HG02852 (cell line): ENCODE results near the gene SETDB1.
"Not testable (repeated sequence)": the region's sequence is repeated elsewhere in the genome, so short reads cannot be mapped to it uniquely, and the experiment has no call there.

Experiments
- ATAC-seq: cut with Tn5 transposase; IDR thresholded peaks from one replicate; pipeline ENCODE4 v1.9.1; 2021; ENCODE audit warnings: mild to moderate bottlenecking, moderate library complexity; ENCODE audit not compliant: unreplicated experiment

The SETDB1 gene

DNA sequence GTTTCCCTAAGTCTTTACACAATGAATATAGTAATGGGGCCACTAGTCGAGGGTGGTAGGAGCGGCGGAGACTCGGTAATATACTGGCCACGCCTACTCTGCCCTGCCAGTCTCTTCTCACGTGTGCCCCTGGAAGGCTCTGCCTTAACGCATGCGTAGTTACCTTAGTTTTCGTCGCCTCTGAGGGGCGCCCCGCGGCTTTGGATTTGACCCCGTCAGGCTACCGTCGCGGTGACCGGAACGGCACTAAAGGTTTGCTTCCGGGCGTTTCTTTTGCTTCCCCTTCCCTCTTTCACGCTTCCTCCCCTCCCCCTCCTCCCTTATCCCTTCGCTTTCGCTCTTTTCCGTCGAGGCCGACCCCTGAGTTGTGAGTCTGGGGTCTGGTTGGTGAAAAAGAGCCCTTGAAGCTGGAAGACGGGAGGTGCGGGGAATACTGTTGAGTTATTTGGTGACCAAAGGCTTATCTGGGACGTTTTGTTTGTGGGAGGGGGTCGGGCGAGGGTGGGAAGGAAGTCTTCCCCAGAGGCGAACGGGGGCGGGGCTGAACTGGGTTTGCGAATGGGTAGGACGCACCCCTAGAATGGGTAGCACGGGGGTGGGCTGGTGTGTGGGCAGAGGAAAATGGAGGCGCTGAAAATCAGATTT is at the start of gene SETDB1:
Gene SETDB1 (plus strand): TSS at position 267 of the 645 bp plus-strand sequence. CDS start 1,352 bp downstream, outside the sequence.
- peak; percentile 79 for ATAC-seq

DNA sequence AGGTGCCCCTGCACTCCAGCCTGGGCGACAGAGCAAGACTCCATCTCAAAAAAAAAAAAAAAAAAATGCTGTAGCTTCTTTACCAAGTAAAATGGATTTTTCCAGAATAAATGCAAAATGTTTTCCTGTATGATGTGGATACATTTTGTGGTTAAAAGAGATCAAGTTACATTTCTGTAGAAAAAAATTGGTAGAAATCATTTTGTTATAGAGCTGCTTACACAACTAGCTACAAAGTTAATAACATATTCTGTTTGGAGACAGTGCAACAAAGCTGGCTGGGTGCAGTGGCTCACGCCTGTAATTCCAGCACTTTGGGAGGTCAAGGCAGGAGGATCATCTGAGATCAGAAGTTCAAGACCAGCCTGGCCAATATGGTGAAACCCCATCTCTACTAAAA is 47.2 kb upstream of the SETDB1 start:
- ATAC-seq, result not testable (repeated sequence)

DNA sequence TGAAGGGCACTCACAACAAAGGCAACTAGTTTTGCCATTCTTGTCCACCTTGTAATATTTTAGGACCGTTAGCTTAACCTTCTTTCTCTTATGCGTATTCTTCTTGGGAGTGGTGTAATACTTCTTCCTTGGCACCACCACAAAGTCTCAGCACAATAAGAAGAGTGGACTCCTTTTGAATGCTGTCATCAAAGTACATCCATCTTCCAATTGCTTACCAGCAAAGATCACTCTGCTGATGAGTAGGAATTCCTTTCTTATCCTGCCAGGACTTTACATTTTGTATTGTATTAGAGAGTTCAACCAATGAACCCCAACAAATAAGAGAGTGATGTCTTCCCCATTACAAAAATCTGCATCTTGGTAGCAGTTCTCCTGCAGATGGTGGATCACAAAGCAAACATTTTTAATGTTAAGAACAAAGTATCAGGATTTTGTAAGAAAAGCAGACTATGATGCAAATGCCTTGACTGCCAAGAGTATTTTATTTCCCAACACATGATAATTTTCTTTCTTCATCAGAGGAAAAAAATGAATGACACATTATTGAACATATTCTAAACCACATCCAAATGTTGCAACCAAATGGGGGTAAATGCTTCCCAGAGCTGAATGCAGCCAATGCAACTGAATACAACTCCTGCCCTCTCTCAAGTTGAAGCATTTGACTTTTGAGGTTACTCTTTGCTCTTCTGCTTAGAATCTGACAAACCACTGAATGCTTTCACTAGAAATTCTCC is 44.7 kb upstream of the SETDB1 start:
- ATAC-seq, result no peak

DNA sequence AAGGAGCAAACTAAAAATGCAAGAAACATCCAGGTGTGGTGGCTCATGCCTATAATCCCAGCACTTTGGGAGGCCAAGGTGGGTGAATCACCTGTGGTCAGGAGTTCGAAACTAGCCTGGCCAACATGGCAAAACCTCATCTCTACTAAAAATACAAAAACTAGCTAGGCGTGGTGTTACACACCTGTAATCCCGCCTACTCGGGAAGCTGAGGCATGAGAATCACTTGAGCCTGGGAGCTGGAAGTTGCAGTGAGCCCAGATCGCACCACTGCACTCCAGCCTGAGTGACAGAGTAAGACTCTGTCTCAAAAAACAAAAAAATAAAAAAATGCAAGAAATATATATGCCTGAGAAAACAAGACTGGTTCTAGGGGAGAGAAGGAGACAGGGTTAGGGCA is 43.0 kb upstream of the SETDB1 start:
- not testable (repeated sequence) for ATAC-seq

DNA sequence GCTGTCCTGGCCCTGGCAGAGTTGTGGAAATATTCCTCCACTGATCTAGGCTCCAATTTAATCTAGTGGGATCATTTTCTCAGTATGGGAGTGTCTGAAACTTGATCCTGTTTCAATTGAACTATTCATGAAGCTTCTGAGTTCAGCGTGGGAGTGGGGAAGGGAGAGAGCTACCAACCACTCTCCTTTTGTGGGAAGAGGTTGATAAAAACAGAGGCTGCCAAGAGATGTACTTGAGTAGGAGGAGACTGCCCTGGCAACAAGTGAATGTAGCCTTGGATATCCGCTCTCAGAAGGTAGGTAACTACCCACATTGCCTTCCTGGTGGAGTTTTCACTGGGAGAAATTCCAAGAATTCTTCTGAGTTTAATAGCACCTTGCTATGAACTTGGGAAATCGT is 39.1 kb upstream of the SETDB1 start, which contains the start of gene CTXND2:
Gene CTXND2 (plus strand): TSS at position 119 of the 400 bp plus-strand sequence. CDS start 25,179 bp downstream, outside the sequence.
- no peak for ATAC-seq

DNA sequence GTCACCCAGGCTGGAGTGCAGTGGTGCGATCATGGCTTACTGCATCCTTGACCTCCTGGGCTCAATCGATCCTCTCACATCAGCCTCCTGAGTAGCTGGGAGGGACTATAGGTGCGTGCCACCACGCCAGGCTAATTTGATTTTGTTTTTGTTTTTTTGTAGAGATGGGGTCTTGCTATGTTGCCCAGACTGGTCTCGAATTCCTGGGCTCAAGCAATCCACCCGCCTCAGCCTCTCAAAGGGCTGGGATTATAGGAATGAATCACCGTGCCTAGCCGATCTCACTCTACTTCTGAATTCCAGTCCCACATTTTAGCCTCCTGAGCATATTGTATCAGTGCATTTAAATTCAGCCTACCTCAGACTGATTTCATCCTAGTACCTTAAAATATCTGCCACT is 37.4 kb upstream of the SETDB1 start:
- ATAC-seq, result no peak

DNA sequence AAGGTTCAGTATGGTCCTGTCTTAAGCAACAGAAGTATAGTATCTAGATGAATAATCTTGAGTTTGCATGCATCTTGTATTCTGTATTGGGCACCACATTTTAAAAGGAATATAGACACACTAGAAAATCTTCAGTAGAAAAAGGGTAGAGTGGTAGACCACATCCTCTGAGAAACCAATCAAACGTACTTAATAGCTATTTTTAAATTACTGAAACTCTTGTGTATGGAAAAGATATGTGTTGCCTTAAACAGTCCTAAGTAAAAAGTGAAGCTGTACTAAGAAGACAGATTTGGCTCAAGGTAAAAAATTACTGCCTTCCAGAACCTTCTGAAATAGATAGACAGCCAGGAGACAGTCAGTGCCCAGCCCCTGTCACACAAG is 36.1 kb upstream of the SETDB1 start:
- no peak for ATAC-seq

DNA sequence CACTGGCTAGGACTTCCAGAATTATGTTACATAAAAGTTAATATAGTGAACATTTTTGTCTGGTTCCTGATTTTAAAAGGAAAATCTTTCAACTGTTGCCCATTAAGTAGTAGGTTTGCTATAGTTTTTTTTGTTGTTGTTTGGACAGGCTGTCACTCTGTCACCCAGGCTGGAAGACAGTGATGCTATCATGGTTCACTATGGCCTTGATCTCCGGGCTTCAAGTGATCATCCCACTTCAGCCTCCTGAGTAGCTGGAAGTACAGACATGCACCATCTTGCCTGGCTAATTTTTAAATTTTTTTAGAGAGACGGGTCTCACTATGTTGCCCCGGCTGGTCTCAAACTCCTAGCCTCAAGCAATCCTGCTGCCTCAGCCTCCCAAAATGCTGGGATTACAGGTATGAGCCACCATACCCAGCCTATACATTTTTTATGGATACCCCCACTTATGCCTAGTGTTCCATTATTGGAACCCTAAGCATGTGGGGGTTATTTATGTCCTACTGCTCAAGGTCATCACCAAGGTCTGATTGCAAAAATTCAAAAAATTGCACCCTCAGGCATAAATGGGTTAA is 32.7 kb upstream of the SETDB1 start:
- no peak for ATAC-seq

DNA sequence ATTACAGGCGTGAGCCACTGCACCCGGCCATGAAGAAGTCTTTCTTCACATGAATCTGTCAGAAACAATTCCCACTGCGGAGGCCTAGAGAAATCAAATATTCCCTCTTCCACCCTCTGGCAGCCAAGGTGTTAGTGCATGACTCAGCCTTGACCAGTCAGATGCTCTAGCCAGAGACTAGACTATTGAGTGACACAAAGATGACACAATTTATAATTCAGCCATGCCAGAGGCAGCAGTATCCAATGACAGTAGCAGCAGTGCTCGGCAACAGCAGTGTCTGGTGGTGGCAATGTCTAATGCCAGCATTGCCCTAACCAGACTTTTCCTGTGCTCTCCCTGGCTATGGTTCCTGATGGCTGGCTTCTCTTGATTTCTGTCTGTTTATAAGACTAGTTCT is 30.5 kb upstream of the SETDB1 start:
- ATAC-seq, result no peak

DNA sequence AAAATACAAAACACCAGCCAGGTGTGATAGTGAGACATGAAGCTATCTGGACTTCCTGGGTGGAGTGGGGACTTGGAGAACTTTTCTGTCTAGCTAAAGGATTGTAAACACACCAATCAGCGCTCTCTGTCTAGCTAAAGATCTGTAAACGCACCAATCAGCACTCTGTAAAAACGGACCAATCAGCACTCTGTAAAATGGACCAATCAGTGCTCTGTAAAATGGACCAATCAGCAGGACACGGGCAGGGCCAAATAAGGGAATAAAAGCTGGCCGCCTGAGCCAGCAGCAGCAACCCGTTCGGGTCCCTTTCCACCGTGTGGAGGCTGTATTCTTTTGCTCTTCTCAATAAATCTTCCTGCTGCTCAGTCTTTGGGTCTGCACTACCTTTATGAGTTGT is 26.4 kb upstream of the SETDB1 start:
- ATAC-seq, result not testable (repeated sequence)

DNA sequence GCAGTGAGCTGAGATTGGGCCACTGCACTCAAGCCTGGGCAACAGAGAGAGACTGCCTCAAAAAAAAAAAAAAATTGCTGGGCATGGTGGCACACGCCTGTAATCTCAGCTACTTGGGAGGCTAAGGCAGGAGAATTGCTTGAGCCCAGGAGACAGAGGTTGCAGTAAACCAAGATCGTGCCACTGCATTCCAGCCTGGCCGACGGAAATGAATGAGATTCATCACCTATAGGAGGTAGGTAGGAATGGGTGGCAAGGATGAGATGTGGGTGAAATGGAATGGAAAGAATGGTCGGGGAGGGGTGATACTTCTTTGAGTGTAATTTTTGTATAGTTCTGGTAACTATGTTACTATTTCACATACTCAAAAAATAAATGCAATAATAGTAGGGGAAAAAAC is 23.8 kb upstream of the SETDB1 start:
- ATAC-seq, result no peak

DNA sequence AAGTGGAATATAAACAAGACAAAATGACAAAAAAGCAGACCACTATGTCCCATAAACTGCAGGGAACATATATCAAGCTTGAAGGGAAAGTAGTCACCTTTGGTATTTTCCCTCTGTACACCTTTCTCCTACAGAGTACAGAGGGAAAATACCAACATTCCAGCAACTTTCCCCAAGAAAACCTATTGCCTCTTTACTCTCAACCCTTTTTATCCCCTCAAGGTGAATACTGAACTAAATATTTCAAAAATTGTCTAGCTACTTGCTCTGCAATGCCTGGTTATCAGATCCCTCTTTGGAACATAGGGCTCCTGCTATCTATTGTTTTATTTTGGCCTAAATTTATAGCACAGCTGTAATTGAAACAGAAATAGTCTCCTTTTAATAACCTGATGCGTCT is 23.4 kb upstream of the SETDB1 start:
- ATAC-seq, result no peak

DNA sequence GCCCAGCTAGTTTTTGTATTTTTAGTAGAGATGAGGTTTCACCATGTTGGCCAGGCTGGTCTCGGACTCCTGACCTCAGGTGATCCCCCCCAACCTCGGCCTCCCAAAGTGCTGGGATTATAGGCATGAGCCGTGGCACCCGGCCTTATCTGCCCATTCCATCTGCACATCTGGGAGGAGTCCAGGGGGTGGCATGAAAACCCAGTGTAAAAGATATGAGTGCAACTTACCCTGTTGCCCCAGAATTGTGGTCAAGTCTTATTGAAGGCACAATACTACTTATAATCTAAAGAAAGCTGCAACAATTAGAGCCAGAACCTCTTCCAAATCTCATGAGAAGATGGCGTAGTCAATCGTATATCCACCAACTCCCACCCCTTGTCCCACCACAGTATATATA is 20.9 kb upstream of the SETDB1 start:
- no peak for ATAC-seq

DNA sequence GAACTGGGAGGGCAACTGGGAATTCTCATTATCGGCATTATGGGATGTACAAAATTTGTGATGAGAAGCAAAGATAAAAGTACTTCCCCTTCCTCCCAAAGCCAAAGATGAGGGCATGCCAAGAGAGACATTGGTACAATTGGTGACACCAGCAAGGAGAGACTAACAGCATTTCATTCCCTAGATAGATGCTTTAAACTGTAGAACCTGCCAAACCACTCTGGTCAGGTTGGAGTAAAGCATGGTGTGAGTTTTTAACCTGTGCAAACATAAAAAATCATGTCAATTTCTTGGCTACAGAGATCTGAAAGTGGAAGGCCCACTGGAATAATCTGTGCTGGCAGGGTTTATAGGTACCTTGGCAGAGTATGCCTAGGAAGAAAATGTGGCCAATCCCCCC is 19.8 kb upstream of the SETDB1 start:
- no peak for ATAC-seq

DNA sequence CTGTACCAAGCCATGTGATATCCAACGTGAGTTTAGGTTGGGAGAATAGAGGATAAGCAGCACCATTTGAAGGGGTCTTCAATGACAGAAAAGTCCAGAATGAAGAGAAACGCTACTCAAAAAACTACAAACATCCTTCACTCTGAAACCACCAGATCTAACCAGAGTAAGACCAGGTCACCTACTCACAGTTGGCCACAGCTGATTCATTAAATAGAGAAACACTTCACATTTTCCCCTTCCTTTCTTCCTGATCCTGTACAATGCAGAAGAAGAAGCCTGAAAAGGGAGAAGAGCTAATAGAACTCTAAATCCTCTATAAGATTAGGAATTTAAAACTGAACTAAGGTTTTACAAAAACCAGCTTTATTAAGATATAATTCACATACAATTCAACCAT is 19.4 kb upstream of the SETDB1 start:
- no peak for ATAC-seq

DNA sequence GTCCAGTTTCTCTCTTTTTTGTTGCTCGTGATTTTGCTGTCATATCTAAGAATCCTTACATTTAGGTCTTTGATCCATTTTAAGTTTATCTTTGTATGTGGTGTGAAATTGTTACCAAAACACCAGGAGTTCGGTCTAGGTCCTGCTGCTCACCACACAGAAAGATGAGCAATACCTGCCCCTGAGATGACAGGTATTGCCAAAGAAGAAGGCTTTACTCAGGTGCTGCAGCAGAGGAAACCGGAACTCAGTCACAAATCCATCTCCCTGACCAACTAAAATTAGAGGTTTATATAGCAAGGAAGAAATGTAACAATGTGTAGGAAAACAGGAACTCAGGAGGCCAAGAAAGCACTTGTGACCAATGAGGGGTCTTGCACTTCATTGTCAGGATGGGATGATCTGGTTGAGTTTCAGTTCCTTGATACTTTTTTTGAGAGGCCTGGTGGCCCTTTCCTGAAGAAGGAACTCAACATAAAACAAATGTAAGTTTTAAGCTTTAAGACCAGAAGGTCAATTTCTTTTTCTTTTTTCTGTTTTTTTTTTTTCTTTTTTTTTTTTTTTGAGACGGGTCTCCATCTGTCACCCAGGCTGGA is 16.5 kb upstream of the SETDB1 start:
- ATAC-seq, result no peak

DNA sequence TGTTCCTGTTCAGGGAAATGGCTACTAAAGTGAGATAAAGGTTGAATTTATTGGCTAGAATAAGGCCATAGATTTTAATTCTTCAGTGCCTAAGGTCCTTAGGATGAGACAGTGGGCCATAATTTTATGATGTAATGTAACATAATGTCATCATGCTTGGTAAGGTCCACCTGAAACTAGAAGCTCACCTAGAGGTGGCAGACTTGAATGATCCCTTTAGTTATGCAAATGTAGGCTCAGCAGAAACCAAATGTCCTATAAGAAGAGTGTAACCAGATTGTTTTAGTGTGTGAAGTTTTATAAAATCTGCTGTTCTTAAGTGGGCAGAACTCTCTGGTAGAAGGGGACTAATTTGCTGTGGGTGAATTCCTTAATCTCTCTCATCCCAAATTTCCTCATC is 13.5 kb upstream of the SETDB1 start:
- ATAC-seq, result no peak

DNA sequence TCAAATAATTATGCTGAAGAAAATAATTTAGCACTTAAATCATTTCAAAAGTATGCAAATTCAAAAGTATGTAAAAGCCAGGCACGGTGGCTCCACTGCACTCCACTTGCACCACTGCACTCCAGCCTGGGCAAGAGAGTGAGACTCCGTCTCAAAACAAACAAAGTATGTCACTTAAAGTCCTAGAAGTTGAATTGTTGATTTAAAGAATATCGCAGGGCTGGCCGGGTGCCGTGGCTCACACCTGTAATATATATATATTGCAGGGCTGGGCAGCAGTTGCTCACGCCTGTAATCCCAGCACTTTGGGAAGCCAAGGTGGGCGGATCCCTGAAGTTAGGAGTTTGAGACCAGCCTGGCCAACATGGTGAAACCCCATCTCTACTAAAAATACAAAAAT is 8.8 kb upstream of the SETDB1 start:
- no peak for ATAC-seq

DNA sequence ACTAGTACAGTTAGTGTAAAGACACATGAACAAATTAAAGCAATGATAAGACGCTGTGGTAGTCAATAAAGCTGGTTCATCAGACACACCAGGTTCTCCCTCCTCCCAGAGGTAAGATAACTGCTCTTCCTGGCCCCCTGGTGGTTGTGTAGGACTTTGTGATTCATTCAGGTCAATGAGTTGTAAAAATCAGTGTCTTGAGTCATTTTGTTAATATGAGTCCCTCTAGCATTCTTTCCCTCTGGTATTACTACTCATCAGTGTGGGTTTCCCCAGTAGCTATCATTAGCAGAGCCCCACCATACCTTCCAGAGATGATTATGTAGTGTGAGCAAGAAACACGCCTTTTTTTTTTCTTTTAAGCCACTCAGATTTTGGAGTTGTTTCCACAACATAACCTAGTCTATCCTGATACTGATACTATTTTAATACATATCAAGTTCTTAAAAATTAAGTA is 3.6 kb upstream of the SETDB1 start:
- ATAC-seq, result peak; percentile 65

DNA sequence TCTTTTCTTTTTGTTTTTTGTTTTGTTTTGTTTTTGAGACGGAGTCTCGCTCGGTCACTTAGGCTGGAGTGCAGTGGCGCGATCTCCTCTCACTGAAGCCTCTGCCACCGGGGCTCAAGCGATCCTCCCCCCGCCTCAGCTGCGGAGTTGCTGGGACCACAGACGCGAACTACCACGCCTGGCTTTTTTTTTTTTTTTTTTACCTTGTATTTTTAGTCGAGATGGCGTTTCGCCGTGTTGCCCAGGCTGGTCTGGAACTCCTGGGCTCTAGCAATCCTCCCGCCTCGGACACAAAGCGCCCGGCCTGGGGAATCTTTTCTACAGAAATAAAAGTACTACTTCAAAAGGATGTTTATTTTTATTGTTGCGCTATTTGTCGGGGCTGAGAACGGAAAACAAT is 1.1 kb upstream of the SETDB1 start:
- no peak for ATAC-seq

DNA sequence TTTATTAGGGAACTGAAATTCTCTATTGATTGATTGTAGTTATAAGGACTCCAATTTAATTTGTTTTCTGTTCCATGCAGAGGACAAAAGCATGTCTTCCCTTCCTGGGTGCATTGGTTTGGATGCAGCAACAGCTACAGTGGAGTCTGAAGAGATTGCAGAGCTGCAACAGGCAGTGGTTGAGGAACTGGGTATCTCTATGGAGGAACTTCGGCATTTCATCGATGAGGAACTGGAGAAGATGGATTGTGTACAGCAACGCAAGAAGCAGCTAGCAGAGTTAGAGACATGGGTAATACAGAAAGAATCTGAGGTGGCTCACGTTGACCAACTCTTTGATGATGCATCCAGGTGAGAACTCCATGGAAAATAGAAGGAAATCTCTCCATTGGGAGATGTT is 1.5 kb downstream of the SETDB1 start:
- ATAC-seq, result no peak

DNA sequence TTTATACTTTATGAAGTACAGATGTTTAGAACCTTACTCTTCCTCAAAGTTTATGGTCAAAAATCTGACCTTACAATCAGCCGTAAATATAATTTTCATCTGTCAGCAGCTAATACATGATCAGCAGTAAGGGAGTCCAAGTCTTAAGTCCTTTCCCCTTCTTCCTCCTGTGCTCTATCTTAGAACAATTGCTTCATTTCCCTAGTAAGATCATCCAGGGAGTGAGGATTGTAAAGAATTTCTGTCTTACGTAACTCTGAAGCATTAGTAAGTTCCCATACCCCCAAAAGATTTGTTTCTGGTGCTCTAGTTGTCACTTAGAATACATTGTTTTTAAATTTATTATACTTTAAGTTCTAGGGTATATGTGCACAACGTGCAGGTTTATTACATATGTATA is 2.1 kb downstream of the SETDB1 start:
- ATAC-seq, result no peak
